Measurements from ENCODE around the gene PYY. TPM values are rescaled to one million over a fixed set of nuclear protein-coding genes. Genes with fewer than 3 reads are reported as not detected.
A peak's percentile ranks its signal among the peaks of the same experiment; 100 is the strongest.

Gene PYY
- total and polyA plus RNA-seq, 3 experiments from 2014 or later: not detected

- H3K27me3 Mint-ChIP-seq: peaks cover 1 to 6% of the 10 kb centered on the region in 2 donors
- peaks cover 15 to 18% (median 16%) of the 10 kb centered on the region in 3 donors for H3K4me1 Mint-ChIP-seq
- Histone ChIP-seq H3K27ac (ENCODE audit: low read depth, low read length) (no peak overlapping the region), H3K4me1 (ENCODE audit: insufficient read depth, low read length) (peaks cover 12% of the 10 kb centered on the region), H3K27me3 (ENCODE audit: insufficient read depth, low read length, poor library complexity, severe bottlenecking) (no peaks in the 10 kb centered on the region), H3K9me3 (ENCODE audit: low read length) (no peaks in the 10 kb centered on the region), H3K36me3 (ENCODE audit: insufficient read depth, low read length) (no peaks in the 10 kb centered on the region), H3K4me3 (ENCODE audit: low read length) (no peak overlapping the region)
- H3K27ac Mint-ChIP-seq: no peak overlapping the region
- POLR2A ChIA-PET: no interaction called here
- H3K9me3 Mint-ChIP-seq: no peaks in the 10 kb centered on the region
- H3K4me3 Mint-ChIP-seq: peak overlapping the region in 2 of 7 donors; percentile 6 to 42
- CTCF ChIA-PET: interaction anchor here (1.3 to 1.6 kb wide), 2 partner anchors 9 to 126 kb away, joined by 3 to 4 read pairs; no protein-coding TSS in a partner anchor
- no peak for DNase-seq
- H3K36me3 Mint-ChIP-seq: no peaks in the 10 kb centered on the region
Observed at GRCh38 chr17:43915559-43915958, 38.2 kb downstream of the PYY start.

GRCh38 chr17:43914451-43914850 is 39.3 kb downstream of the PYY start:
- Histone ChIP-seq H3K9me3 (ENCODE audit: low read length) (no peaks in the 10 kb centered on the region), H3K27me3 (ENCODE audit: insufficient read depth, low read length, poor library complexity, severe bottlenecking) (no peaks in the 10 kb centered on the region), H3K4me1 (ENCODE audit: insufficient read depth, low read length) (peaks cover 12% of the 10 kb centered on the region), H3K27ac (ENCODE audit: low read depth, low read length) (no peak overlapping the region), H3K4me3 (ENCODE audit: low read length) (no peak overlapping the region), H3K36me3 (ENCODE audit: insufficient read depth, low read length) (no peaks in the 10 kb centered on the region)
- Mint-ChIP-seq H3K27me3 (peaks cover 3 to 5% of the 10 kb centered on the region in 2 donors), H3K9me3 (no peaks in the 10 kb centered on the region), H3K27ac (peak overlapping the region in 1 of 8 donors; percentile 31), H3K4me1 (peaks cover 15 to 18% (median 16%) of the 10 kb centered on the region in 3 donors), H3K4me3 (no peak overlapping the region), H3K36me3 (no peaks in the 10 kb centered on the region)
- ChIA-PET POLR2A (no interaction called here), CTCF (interaction anchor here (1.6 kb wide), 1 partner anchor 127 kb away, joined by 4 read pairs; no protein-coding TSS in a partner anchor)
- no peak for DNase-seq

GRCh38 chr17:43913584-43913983 is 40.2 kb downstream of the PYY start:
- no peaks in the 10 kb centered on the region for H3K9me3 Mint-ChIP-seq

GRCh38 chr17:43912635-43913304 is 41.0 kb downstream of the PYY start:
- no peak overlapping the region for H3K27ac ChIP-seq (ENCODE audit: low read depth, low read length)
- ChIA-PET POLR2A (no interaction called here), CTCF (interaction anchor here (1.0 to 1.3 kb wide), 3 partner anchors 9 to 34 kb away, joined by 3 to 4 read pairs (median 3); no protein-coding TSS in a partner anchor)
- no peak for DNase-seq
- Mint-ChIP-seq H3K4me3 (no peak overlapping the region), H3K4me1 (peaks cover 18 to 21% (median 20%) of the 10 kb centered on the region in 3 donors), H3K9me3 (no peaks in the 10 kb centered on the region), H3K27me3 (peaks cover 5 to 9% of the 10 kb centered on the region in 2 donors), H3K27ac (no peak overlapping the region), H3K36me3 (no peaks in the 10 kb centered on the region)
- H3K9me3 ChIP-seq (ENCODE audit: low read length): no peaks in the 10 kb centered on the region
- H3K27me3 ChIP-seq (ENCODE audit: insufficient read depth, low read length, poor library complexity, severe bottlenecking): no peaks in the 10 kb centered on the region
- H3K4me3 ChIP-seq (ENCODE audit: low read length): no peak overlapping the region
- no peaks in the 10 kb centered on the region for H3K36me3 ChIP-seq (ENCODE audit: insufficient read depth, low read length)
- peaks cover 20% of the 10 kb centered on the region for H3K4me1 ChIP-seq (ENCODE audit: insufficient read depth, low read length)

More at GRCh38 chr17:43913584-43913983, 40.2 kb downstream of the PYY start:
- Mint-ChIP-seq H3K36me3 (no peaks in the 10 kb centered on the region), H3K27me3 (peaks cover 3 to 5% of the 10 kb centered on the region in 2 donors), H3K27ac (no peak overlapping the region), H3K4me3 (no peak overlapping the region), H3K4me1 (peaks cover 12 to 18% (median 16%) of the 10 kb centered on the region in 3 donors)
- Histone ChIP-seq H3K4me1 (ENCODE audit: insufficient read depth, low read length) (peaks cover 12% of the 10 kb centered on the region), H3K27ac (ENCODE audit: low read depth, low read length) (no peak overlapping the region), H3K27me3 (ENCODE audit: insufficient read depth, low read length, poor library complexity, severe bottlenecking) (no peaks in the 10 kb centered on the region), H3K9me3 (ENCODE audit: low read length) (no peaks in the 10 kb centered on the region), H3K36me3 (ENCODE audit: insufficient read depth, low read length) (no peaks in the 10 kb centered on the region), H3K4me3 (ENCODE audit: low read length) (no peak overlapping the region)
- POLR2A ChIA-PET: no interaction called here
- DNase-seq: no peak
- CTCF ChIA-PET: no interaction called here

- H3K27ac ChIP-seq (ENCODE audit: low read depth, low read length): no peak overlapping the region
- H3K27me3 ChIP-seq (ENCODE audit: insufficient read depth, low read length, poor library complexity, severe bottlenecking): no peaks in the 10 kb centered on the region
- no peak overlapping the region for H3K4me3 ChIP-seq (ENCODE audit: low read length)
- POLR2A ChIA-PET: no interaction called here
- H3K4me1 ChIP-seq (ENCODE audit: insufficient read depth, low read length): peaks cover 20% of the 10 kb centered on the region
- H3K36me3 ChIP-seq (ENCODE audit: insufficient read depth, low read length): no peaks in the 10 kb centered on the region
- H3K4me1 Mint-ChIP-seq: peaks cover 15 to 18% (median 16%) of the 10 kb centered on the region in 3 donors
- DNase-seq: no peak
- H3K9me3 Mint-ChIP-seq: no peaks in the 10 kb centered on the region
- H3K9me3 ChIP-seq (ENCODE audit: low read length): no peaks in the 10 kb centered on the region
- no peaks in the 10 kb centered on the region for H3K36me3 Mint-ChIP-seq
- H3K27me3 Mint-ChIP-seq: peaks cover 5 to 10% of the 10 kb centered on the region in 2 donors
- H3K4me3 Mint-ChIP-seq: no peak overlapping the region
- no peak overlapping the region for H3K27ac Mint-ChIP-seq
- CTCF ChIA-PET: interaction anchor here (1.0 to 1.3 kb wide), 3 partner anchors 8 to 35 kb away, joined by 3 to 4 read pairs (median 3); no protein-coding TSS in a partner anchor
Observed at GRCh38 chr17:43911904-43912303, 41.8 kb downstream of the PYY start.

GRCh38 chr17:43909537-43910231 is 44.1 kb downstream of the PYY start:
- no peaks in the 10 kb centered on the region for H3K9me3 ChIP-seq (ENCODE audit: low read length)
- H3K27ac ChIP-seq (ENCODE audit: low read depth, low read length): no peak overlapping the region
- H3K27me3 Mint-ChIP-seq: peaks cover 19 to 22% of the 10 kb centered on the region in 2 donors
- ChIA-PET CTCF (interaction anchor here (1.0 to 2.8 kb wide), 12 partner anchors 8 to 142 kb away, joined by 3 to 26 read pairs (median 6); no protein-coding TSS in a partner anchor), POLR2A (no interaction called here)
- H3K4me1 Mint-ChIP-seq: peaks cover 16 to 27% (median 17%) of the 10 kb centered on the region in 3 donors
- H3K27ac Mint-ChIP-seq: peak overlapping the region in 4 of 8 donors; percentile 29 to 57 (median 42)
- peaks cover 14% of the 10 kb centered on the region for H3K27me3 ChIP-seq (ENCODE audit: insufficient read depth, low read length, poor library complexity, severe bottlenecking)
- peak overlapping the region in 3 of 7 donors; percentile 25 to 41 (median 28) for H3K4me3 Mint-ChIP-seq
- no peaks in the 10 kb centered on the region for H3K36me3 ChIP-seq (ENCODE audit: insufficient read depth, low read length)
- DNase-seq: no peak
- no peak overlapping the region for H3K4me3 ChIP-seq (ENCODE audit: low read length)
- H3K36me3 Mint-ChIP-seq: no peaks in the 10 kb centered on the region
- H3K4me1 ChIP-seq (ENCODE audit: insufficient read depth, low read length): peaks cover 21% of the 10 kb centered on the region
- H3K9me3 Mint-ChIP-seq: no peaks in the 10 kb centered on the region

- H3K27ac ChIP-seq (ENCODE audit: low read depth, low read length): no peak overlapping the region
- peaks cover 21% of the 10 kb centered on the region for H3K4me1 ChIP-seq (ENCODE audit: insufficient read depth, low read length)
- no peaks in the 10 kb centered on the region for H3K9me3 ChIP-seq (ENCODE audit: low read length)
- ChIA-PET CTCF (interaction anchor here (1.2 to 3.0 kb wide), 8 partner anchors 10 to 144 kb away, joined by 3 to 26 read pairs (median 7); no protein-coding TSS in a partner anchor), POLR2A (no interaction called here)
- peak overlapping the region; percentile 89 for H3K4me3 ChIP-seq (ENCODE audit: low read length)
- peak overlapping the region; percentile 82 to 93 (median 89) for H3K4me3 Mint-ChIP-seq
- peak overlapping the region in 4 of 8 donors; percentile 31 to 87 (median 58) for H3K27ac Mint-ChIP-seq
- no peaks in the 10 kb centered on the region for H3K9me3 Mint-ChIP-seq
- H3K4me1 Mint-ChIP-seq: peaks cover 16 to 27% (median 17%) of the 10 kb centered on the region in 3 donors
- peaks cover 34 to 35% of the 10 kb centered on the region in 2 donors for H3K27me3 Mint-ChIP-seq
- H3K36me3 Mint-ChIP-seq: no peaks in the 10 kb centered on the region
- peaks cover 14% of the 10 kb centered on the region for H3K27me3 ChIP-seq (ENCODE audit: insufficient read depth, low read length, poor library complexity, severe bottlenecking)
- no peaks in the 10 kb centered on the region for H3K36me3 ChIP-seq (ENCODE audit: insufficient read depth, low read length)
- DNase-seq: peak in 4 of 5 donors; percentile 25 to 68 (median 46)
Observed at GRCh38 chr17:43907998-43908721, 45.6 kb downstream of the PYY start.
